ENCODE data around the gene FANCE.

DNA sequence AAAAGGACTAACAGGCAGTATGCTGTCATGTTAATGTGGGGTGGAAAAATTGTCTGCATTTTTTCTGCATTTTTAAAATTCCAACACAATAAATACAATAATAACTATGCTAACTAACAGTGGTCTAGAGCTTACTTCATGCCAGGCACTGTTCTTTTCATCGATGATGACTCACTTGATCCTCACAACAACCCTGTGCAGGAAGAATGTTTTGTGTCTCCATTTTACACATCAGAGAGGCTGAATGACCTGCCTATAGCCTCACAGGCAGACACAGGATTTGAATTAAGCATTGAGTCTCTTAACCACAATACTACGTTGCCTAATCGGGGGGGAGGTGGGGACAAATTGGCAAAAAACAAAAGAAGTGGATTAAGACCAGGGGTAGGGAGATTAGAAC, 26.9 kb upstream of the FANCE start:
- TF ChIP-seq EZH2 (IDR thresholded peaks at IDR 0.05; ENCODE audit: borderline replicate concordance, low read depth, low read length, poor library complexity, severe bottlenecking): no peak
- TF ChIP-seq, protein P1, sequence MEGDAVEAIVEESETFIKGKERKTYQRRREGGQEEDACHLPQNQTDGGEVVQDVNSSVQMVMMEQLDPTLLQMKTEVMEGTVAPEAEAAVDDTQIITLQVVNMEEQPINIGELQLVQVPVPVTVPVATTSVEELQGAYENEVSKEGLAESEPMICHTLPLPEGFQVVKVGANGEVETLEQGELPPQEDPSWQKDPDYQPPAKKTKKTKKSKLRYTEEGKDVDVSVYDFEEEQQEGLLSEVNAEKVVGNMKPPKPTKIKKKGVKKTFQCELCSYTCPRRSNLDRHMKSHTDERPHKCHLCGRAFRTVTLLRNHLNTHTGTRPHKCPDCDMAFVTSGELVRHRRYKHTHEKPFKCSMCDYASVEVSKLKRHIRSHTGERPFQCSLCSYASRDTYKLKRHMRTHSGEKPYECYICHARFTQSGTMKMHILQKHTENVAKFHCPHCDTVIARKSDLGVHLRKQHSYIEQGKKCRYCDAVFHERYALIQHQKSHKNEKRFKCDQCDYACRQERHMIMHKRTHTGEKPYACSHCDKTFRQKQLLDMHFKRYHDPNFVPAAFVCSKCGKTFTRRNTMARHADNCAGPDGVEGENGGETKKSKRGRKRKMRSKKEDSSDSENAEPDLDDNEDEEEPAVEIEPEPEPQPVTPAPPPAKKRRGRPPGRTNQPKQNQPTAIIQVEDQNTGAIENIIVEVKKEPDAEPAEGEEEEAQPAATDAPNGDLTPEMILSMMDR (conservative IDR thresholded peaks at IDR 0.05; ENCODE audit: low read depth, low read length): no peak

Data from A673 (cell line).